Endometrial microvascular endothelial cells (primary cell): ENCODE measurements around the gene MT2A. TPM values are rescaled to one million over a fixed set of nuclear protein-coding genes. Genes with fewer than 3 reads are reported as not detected.

ENCODE experiments used
- in situ Hi-C: cut with HindIII; loops from 2 replicates; pipeline ENCODE4 v1.10.0; 2017; ENCODE audit warnings: low sequenced_read_pairs, low pct_unique_long_range_greater_than_20kb; ENCODE audit errors: inconsistent ontology term
- total RNA-seq: library from RNA; depleted of rRNA; stranded (reverse); fragments of >200 nt; gene quantifications from one replicate; pipeline ENCODE4 v1.2.3, GENCODE V29; 2015; ENCODE audit errors: inconsistent ontology term

Gene MT2A
- total RNA-seq, 1 donor from 2014 or later: 1,097 TPM

- in situ Hi-C loops: no loop called here
These were observed 44.2 kb downstream of the MT2A start for GRCh38 chr16:56652600-56652999.

GRCh38 chr16:56653218-56653617, 44.8 kb downstream of the MT2A start:
- in situ Hi-C loops: no loop called here

- in situ Hi-C loops: no loop called here
These were observed 49.4 kb downstream of the MT2A start, which contains the start of gene MT1F for GRCh38 chr16:56657555-56658326. TSS of gene MT1F (plus strand) at chr16:56657959. CDS start at chr16:56658059, 100 bp downstream.

GRCh38 chr16:56658327-56658875, 50.0 kb downstream of the MT2A start:
- in situ Hi-C loops: no loop called here

Other genes starting within 250 kb of the MT2A start
- gene AMFR, start 183.0 kb upstream of the MT2A start, total RNA-seq: 116 TPM
- gene NUDT21, start 157.3 kb upstream of the MT2A start, total RNA-seq: 110 TPM
- gene OGFOD1, start 157.0 kb upstream of the MT2A start, total RNA-seq: 99.2 TPM
- 45.7 TPM for gene BBS2, start 88.6 kb upstream of the MT2A start, total RNA-seq
- gene MT4, start 43.5 kb upstream of the MT2A start, total RNA-seq: not detected
- not detected for gene MT3, start 19.1 kb upstream of the MT2A start, total RNA-seq
- 878 TPM for gene MT1E, start 17.2 kb downstream of the MT2A start, total RNA-seq
- gene MT1M, start 24.1 kb downstream of the MT2A start, total RNA-seq: 4.6 TPM
- gene MT1A, start 30.1 kb downstream of the MT2A start, total RNA-seq: 40.6 TPM
- not detected for gene MT1B, start 43.3 kb downstream of the MT2A start, total RNA-seq
- gene MT1F, start 49.4 kb downstream of the MT2A start, total RNA-seq: 6.5 TPM
- gene MT1G, start 59.5 kb downstream of the MT2A start, total RNA-seq: not detected
- gene MT1H, start 61.2 kb downstream of the MT2A start, total RNA-seq: not detected
- 114 TPM for gene MT1X, start 73.9 kb downstream of the MT2A start, total RNA-seq
- gene NUP93, start 121.5 kb downstream of the MT2A start, total RNA-seq: 99.0 TPM